NK-92 treated with Interleukin-12 subunit alpha and Interleukin-12 subunit beta, amount 100 ng/mL, for 24 hours (cell line): Measurements from ENCODE around the gene PROZ.

ENCODE experiments used
- DNase-seq: peaks from one replicate; lab custom pipeline; 2025; lab: John Stamatoyannopoulos, UW

PROZ gene

DNA sequence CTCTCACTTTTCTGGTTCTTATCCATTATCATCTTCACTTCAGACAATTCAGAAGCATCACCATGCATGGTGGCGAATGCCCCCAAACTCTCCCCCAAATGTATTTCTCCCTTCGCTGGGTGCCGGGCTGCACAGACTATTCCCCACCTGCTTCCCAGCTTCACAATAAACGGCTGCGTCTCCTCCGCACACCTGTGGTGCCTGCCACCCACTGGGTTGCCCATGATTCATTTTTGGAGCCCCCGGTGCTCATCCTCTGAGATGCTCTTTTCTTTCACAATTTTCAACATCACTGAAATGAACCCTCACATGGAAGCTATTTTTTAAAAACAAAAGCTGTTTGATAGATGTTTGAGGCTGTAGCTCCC is 38.6 kb upstream of the PROZ start:
- DNase-seq = no peak

DNA sequence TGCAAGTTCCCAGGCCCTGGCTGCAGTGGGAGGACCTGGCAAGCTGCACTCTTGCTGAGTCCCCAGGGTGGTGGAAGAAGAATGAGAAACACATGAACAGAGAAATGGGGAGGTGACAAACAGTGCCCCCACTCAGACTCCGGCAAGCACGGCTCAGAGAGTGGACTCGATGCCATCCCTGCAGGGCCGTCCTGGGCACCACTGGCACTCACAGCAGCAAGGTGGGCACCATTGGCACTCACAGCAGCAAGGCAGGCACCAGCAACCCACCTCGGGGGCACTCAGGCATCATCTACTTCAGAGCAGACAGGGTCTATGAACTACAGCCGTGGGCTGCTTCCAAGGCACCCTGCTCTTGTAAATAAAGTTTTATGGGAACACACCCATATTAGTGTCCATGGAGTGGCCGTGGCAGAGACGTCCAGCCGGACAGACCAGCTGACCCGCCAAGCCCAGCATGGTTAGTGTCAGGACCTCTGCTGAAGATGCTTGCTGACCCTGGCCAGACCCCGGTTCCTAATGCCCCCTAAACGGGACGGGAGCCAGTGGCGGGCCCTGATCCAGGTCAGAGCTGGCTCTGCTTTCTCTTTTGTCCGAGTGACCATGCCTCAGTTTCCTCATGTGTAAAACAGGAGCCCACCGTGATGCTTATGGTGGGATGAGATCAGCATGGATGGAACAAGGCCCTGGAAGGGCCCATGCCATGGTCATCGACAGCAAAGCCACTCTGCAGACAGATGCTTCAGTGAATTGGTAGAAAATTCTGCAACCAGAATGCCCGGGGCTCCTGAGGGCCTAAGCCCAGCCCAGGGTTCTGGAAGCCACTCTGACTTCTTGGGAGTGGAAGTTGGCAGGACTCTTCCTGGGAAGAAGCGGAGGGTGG is 37.9 kb upstream of the PROZ start:
- no peak for DNase-seq

GRCh38 chr13:113121183-113121927 is 37.1 kb upstream of the PROZ start:
- DNase-seq = no peak

DNA sequence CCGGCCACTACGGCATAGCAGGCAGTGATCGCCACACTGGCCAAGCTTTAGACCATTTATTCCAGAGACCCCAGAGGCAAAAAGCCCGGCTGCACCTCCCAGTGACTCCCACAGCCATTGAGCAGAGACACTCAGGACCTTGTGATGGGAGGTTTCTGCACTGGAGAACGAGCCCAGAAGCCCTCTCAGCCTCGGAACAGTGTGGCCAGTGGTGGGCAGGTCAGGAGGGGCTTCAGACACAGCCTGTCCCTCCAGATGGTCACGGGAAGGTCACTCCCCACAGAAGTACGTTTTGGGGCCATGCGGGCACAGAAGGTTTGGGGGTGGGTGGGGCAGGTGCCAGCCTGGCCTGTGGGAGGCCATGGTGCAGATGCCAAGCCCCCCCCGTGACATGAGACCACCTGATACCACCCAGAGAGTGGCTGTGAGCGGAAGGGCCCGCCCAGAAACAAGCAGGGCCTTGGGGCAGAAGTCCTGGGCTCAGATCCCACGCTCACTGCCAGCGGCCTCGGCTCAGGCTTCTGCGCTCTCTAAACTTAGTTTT is 36.4 kb upstream of the PROZ start:
- no peak for DNase-seq

GRCh38 chr13:113122550-113123225 is 35.8 kb upstream of the PROZ start, which contains the start of gene F10:
F10 (plus strand) TSS chr13:113122799; CDS start chr13:113122856, 57 bp downstream.
- DNase-seq = no peak

DNA sequence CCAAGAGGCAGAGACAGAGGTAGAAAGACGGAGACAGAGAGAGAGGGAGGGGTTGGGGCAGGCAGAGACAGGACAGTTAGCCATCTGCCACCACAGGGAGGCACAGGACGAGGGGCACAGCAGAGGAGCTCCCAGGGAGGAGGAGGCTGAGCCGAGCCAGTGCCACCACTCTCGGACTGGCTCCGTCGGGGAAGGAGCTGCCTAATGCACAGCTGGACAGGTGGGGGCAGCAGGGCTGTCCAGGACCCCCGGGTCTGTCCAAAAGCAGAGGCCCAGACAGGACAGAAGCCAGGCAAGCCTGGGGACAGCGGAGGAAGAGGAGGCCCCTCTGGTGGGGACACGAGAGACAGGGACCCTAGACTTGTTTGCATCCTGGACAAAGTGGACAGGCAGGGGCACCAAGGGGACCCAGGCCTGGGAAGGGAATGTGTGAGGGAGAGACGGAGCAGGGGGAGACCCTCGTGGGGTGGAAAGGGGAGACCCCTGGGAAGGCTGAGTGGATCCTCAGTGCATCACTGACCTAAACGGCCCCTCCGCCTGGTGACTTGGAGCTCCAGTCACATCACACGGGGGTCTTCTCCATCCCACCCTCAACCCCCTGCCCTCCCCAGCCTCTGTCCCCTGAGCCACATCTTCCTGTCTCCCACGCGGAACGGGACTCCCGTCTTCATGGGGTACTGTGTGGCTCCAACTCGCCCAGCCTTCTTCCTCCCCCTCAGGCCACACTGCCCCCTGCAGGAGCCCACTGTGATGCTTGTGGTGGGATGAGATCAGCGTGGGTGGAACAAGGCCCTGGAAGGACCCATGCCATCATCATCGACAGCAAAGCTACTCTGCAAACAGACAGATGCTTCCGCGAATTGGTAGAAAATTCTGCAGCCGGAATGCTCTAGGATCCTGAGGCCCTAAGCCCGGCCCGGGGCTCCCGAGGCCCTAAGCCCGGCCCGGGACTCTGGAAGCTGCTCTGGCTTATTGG is 34.9 kb upstream of the PROZ start:
- no peak for DNase-seq

GRCh38 chr13:113124211-113124970 is 34.1 kb upstream of the PROZ start:
- no peak for DNase-seq

DNA sequence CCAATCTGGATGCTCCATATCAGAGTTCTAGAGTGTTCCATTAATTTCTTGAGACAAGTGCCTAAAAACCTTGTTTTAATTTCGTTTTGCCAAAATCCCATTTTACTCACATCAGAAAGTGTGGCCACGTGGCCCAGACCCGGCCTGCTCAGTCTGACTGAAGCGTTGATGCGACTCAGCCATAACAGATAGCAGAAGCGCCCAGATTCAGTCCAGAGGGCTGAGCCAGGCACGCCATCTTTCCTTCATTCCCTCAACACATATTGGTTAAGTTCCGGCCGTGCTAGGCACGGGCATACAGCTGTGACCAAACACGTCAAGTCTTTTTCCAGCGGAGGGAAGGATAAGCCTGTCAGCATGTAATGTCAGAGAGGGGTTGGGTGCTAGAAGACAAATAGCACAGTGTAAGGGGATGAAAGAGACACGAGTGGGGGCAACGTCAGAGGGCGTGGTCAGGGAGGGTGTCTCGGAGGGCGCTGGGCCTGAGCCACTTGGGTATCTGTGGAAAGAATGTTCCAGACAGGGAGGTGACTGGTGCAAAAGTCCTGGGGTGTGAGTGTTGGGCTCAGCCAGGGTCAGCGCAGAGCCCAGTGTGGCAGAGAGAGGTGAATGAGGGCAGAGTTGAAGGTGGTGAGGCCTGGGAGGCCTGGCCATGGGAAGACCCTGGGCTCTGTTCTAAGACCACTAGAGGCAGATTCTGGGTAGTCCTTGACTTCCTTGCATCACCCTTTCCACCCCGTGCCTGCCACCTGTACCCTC is 32.8 kb upstream of the PROZ start:
- no peak for DNase-seq

DNA sequence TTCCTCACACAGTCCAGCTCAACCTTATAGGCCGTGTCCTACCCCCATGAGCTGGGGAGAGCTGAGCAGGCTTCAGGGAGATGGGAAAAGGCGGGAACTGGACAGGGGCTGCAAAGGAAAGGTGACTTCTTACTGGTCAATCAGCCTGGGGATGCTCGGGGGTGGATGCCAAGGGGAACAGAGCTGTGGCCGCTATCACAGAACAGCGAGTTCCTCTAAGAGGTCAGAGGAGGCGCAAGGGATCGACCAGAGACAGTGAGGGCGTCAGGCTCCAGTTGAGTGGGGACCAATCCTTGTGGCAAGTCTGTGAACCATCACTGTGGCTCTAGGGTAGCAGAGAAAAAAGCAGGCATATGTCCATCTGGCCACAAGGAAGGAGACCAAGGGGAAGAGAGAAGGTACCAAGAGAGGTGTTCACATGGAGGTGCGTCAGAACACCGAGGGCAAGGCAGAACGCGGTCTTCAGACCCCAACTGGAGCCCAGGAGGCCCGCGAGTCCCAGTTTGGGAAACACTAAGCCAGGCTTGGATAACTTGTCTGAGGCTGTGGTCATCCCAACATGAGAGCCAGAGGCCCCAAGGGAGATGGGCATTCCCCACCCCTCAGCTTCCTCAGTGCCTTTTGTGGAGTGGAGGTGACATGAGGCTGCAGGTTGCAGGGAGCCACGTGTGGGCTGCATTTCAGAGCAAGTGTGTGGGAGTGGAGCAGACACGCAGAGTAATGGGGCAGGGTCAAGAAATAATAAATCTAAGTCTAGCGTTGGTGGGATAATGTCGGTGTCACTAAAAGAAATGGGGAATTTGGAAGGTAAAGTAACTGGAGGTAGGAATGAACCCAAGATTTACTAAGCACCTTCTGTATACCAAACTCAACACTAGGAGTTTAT is 31.9 kb upstream of the PROZ start:
- no peak for DNase-seq

GRCh38 chr13:113129480-113129879 is 29.0 kb upstream of the PROZ start:
- DNase-seq = no peak

DNA sequence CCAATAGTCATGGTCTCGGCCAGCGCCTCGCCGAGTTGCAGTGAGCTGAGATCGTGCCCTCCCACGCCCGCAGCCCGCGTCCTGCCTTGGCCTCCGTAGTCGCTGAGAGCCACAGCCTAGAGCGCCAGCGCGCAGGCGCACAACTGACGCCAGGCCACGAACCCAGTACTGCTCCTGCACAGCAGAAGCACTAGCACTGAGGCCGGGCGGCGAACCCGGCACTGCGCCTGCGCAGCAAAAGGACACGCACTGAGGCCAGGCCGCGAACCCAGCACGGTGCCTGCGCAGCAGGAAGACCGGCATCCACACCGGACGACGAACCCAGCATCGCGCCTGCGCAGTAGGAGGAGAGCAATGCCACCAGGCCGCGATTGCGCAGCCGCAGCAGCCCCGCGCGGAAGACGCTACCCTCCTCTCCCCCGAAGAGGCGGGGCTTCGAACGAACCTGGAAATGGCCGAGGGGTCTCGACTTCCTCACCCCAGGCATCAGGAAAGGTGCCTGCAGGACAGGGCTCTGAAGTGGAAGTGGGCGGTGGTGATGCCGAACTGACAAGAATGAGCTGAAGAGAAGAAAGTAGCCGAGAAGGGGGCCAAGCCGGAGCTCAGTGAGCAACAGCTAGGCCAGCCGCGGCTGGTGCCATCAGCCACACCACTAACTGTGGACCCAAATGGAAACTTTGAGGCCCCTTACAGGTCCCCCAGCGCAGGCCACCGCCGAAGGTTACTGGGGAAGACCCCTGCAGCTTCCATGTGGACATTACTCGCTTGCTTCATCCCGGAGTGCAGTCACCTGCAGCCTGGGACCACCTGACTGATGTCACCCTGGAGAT is 28.3 kb upstream of the PROZ start:
- DNase-seq = no peak

DNA sequence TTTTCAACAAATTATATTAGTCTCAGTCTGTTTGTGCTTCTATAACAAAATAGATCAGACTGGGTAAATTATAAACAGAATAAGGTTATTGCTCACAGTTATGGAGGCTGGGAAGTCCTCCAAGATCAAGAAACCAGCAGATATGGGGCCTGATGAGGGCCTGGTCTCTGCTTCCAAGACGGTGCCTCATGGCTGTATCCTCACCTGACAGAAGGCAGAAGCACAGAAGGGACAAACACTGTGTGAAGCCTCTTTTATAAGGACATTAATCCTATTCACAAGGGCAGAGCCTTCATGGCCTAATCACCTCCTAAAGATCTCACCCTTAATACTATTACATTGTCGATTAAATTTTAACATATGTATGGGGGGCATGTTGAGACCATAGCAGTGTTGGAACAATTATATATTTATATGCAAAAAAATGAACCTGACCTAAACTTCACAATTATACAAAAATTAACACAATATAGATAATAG is 23.1 kb upstream of the PROZ start:
- DNase-seq = no peak

- DNase-seq = no peak
Observed at GRCh38 chr13:113137691-113138298, 20.7 kb upstream of the PROZ start.

- no peak for DNase-seq
Observed at GRCh38 chr13:113138792-113139551, 19.5 kb upstream of the PROZ start.

GRCh38 chr13:113139577-113139976 is 18.9 kb upstream of the PROZ start:
- DNase-seq = no peak
